OCI-LY7 (cell line): ENCODE measurements around the gene CHD8. TPM values are rescaled to one million over a fixed set of nuclear protein-coding genes. Genes with fewer than 3 reads are reported as not detected.

ENCODE experiments used
- BruUV-seq: library from RNA; stranded (reverse); fragments of 400-500 nt; replicated peaks from 2 replicates; lab custom pipeline; 2021; lab: Mats Ljungman, UMichigan
- CTCF ChIA-PET: fragments of 300-600 bp; sonication (Branson Sonifier 250); formaldehyde crosslinking; loops from one replicate; lab custom pipeline; 2022; ENCODE audit warnings: antibody characterized with exemption; ENCODE audit not compliant: unreplicated experiment; lab: Charles Lee
- POLR2A ChIA-PET: fragments of 300-600 bp; sonication (Branson Sonifier 250); formaldehyde crosslinking; loops from one replicate; lab custom pipeline; 2022; ENCODE audit warnings: antibody characterized with exemption; lab: Charles Lee
- DNase-seq: peaks from one replicate; pipeline ENCODE4 v3.0.0-alpha.2; 2015; ENCODE audit warnings: low spot score
- H2AFZ ChIP-seq: fragments of 200-600 bp; sonication (generic), shearing (Covaris generic); 2 replicates; pipeline ENCODE4 v1.6.1; 2014; ENCODE audit warnings: mild to moderate bottlenecking, antibody characterized with exemption, low read length, moderate library complexity
- H3K27ac ChIP-seq: fragments of 200-600 bp; sonication (generic); 2 replicates; pipeline ENCODE4 v1.5.1; 2014; ENCODE audit warnings: mixed run types, low read depth, mild to moderate bottlenecking, moderate library complexity, low read length, inconsistent platforms; ENCODE audit not compliant: poor library complexity, severe bottlenecking
- H3K36me3 ChIP-seq: fragments of 200-600 bp; sonication (generic); 2 replicates; pipeline ENCODE4 v1.6.1; 2014; ENCODE audit warnings: mild to moderate bottlenecking, antibody characterized with exemption, low read length, moderate library complexity, mixed read lengths; ENCODE audit not compliant: insufficient read depth
- H3K4me1 ChIP-seq: fragments of 200-600 bp; sonication (generic); 2 replicates; pipeline ENCODE4 v1.5.1; 2014; ENCODE audit warnings: mild to moderate bottlenecking, low read length; ENCODE audit not compliant: insufficient read depth, poor library complexity, severe bottlenecking
- H3K4me2 ChIP-seq: fragments of 200-600 bp; sonication (generic); 2 replicates; pipeline ENCODE4 v1.6.1; 2014; ENCODE audit warnings: mild to moderate bottlenecking, low read length
- H3K4me3 ChIP-seq: fragments of 200-600 bp; sonication (generic); 2 replicates; pipeline ENCODE4 v1.5.1; 2014; ENCODE audit warnings: mild to moderate bottlenecking, low read depth, low read length; ENCODE audit not compliant: poor library complexity, severe bottlenecking
- H3K79me2 ChIP-seq: fragments of 200-600 bp; sonication (generic); 2 replicates; pipeline ENCODE4 v1.6.1; 2016; ENCODE audit warnings: low read depth, mild to moderate bottlenecking, low read length, moderate library complexity, mixed read lengths; ENCODE audit not compliant: insufficient read depth
- H3K9me2 ChIP-seq: fragments of 200-600 bp; sonication (generic); 2 replicates; pipeline ENCODE4 v1.6.1; 2016; ENCODE audit warnings: mild to moderate bottlenecking, low read length, mixed read lengths; ENCODE audit not compliant: insufficient read depth
- H3K9me3 ChIP-seq: fragments of 200-600 bp; sonication (generic); 2 replicates; pipeline ENCODE4 v1.6.1; 2014; ENCODE audit warnings: mild to moderate bottlenecking, mixed run types, low read length, mixed read lengths
- H4K20me1 ChIP-seq: fragments of 200-600 bp; sonication (generic); 2 replicates; pipeline ENCODE4 v1.6.1; 2014; ENCODE audit warnings: mild to moderate bottlenecking, antibody characterized with exemption, low read length, moderate library complexity, mixed read lengths; ENCODE audit not compliant: insufficient read depth
- CTCF ChIP-seq: fragments of 200-600 bp; sonication (generic); conservative IDR thresholded peaks from 2 replicates; pipeline ENCODE4 v1.5.1; 2014; ENCODE audit warnings: mild to moderate bottlenecking, antibody characterized with exemption, low read length, moderate library complexity, mixed read lengths
- EZH2phosphoT487 ChIP-seq: fragments of 200-600 bp; sonication (generic); IDR thresholded peaks from 2 replicates; pipeline ENCODE4 v1.6.1; 2018; ENCODE audit warnings: low read depth, borderline replicate concordance, mild to moderate bottlenecking, mixed run types, antibody characterized with exemption, low read length, moderate library complexity, mixed read lengths
- intact Hi-C: fragments of 100-400 bp; cut with micrococcal nuclease; formaldehyde crosslinking; loops from one replicate; pipeline ENCODE4 v1.10.0; 2022; ENCODE audit not compliant: unreplicated experiment
- total RNA-seq, 2 experiments: library from RNA; depleted of rRNA in 1 of 2; stranded (reverse); fragments of >200 nt in 1 of 2; shearing (Covaris generic) in 1 of 2; gene quantifications; 2 replicates each; pipeline ENCODE4 v1.2.3, GENCODE V29; 2014 to 2022

CHD8 gene
- total RNA-seq, 2 experiments from 2014 or later: 64.1 to 115 TPM

GRCh38 chr14:21475767-21476522, 20.0 kb upstream of the CHD8 start:
- Histone ChIP-seq H3K9me2 (no peaks in the 10 kb centered on the region), H3K79me2 (peaks cover 43% of the 10 kb centered on the region), H3K9me3 (no peaks in the 10 kb centered on the region), H3K4me2 (peak overlapping the region; percentile 86), H3K4me1 (peaks cover 16% of the 10 kb centered on the region), H3K27ac (peak overlapping the region; percentile 58), H3K4me3 (peak overlapping the region; percentile 93), H2AFZ (peak overlapping the region; percentile 84), H3K36me3 (peaks cover 26% of the 10 kb centered on the region), H4K20me1 (no peaks in the 10 kb centered on the region)
- no peak for TF ChIP-seq EZH2phosphoT487
- no peak for TF ChIP-seq CTCF
- BruUV-seq: TSS peak; percentile 78
- CTCF ChIA-PET: interaction anchor here (0.6 kb wide), 2 partner anchors 11 to 35 kb away, joined by 3 read pairs; partner anchors contain the start of gene METTL3
- no peak for DNase-seq
- intact Hi-C loops: no loop called here
- POLR2A ChIA-PET: interaction anchor here (0.6 to 3.8 kb wide), 7 partner anchors 10 to 93 kb away, joined by 3 to 31 read pairs (median 6); partner anchors contain the start of genes CHD8 and SALL2

DNA sequence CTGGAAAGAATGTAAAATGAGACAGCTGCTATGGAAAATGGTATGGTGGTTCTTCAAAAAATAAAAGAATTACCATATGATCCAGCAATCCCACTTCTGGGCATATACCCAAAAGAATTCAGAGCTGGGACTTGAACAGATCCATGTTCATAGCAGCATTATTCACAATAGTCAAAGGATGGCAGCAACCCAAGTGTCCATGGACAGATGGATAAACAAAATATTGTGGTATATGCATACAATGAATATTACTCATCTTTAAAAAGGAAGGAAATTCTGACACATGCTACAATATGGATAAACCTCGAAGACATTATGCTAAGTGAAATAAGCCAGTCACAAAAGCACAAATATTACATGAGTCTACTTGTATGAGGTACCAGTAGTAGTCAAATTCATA, 11.7 kb upstream of the CHD8 start:
- Histone ChIP-seq H3K79me2 (no peaks in the 10 kb centered on the region), H3K4me2 (no peak overlapping the region), H4K20me1 (no peaks in the 10 kb centered on the region), H3K9me2 (no peaks in the 10 kb centered on the region), H3K9me3 (no peaks in the 10 kb centered on the region), H3K36me3 (peaks cover 48% of the 10 kb centered on the region), H3K27ac (no peak overlapping the region), H3K4me3 (no peak overlapping the region), H2AFZ (no peak overlapping the region), H3K4me1 (no peaks in the 10 kb centered on the region)
- ChIA-PET POLR2A (no interaction called here), CTCF (no interaction called here)
- DNase-seq: no peak
- intact Hi-C loops: no loop called here
- no TSS peak for BruUV-seq
- TF ChIP-seq CTCF (no peak), EZH2phosphoT487 (no peak)

- no TSS peak for BruUV-seq
- peaks cover 18% of the 10 kb centered on the region for H3K4me1 ChIP-seq
- H3K4me2 ChIP-seq: peak overlapping the region; percentile 88
- H3K27ac ChIP-seq: peak overlapping the region; percentile 73
- TF ChIP-seq CTCF: no peak
- no peak for TF ChIP-seq EZH2phosphoT487
- H4K20me1 ChIP-seq: peaks cover 12% of the 10 kb centered on the region; the same call in 1 of the 2 replicates
- CTCF ChIA-PET: interaction anchor here (0.6 to 1.7 kb wide), 6 partner anchors 11 to 352 kb away, joined by 3 to 5 read pairs (median 4); no protein-coding TSS in a partner anchor
- POLR2A ChIA-PET: interaction anchor here (0.9 to 4.1 kb wide), 11 partner anchors 9 to 186 kb away, joined by 3 to 35 read pairs (median 4); partner anchors contain the start of genes RAB2B, SALL2 and TOX4
- H2AFZ ChIP-seq: peak overlapping the region; percentile 70; the same call in 1 of the 2 replicates
- no peaks in the 10 kb centered on the region for H3K9me3 ChIP-seq
- intact Hi-C loops: no loop called here
- peaks cover 38% of the 10 kb centered on the region for H3K36me3 ChIP-seq
- H3K79me2 ChIP-seq: peaks cover 52% of the 10 kb centered on the region
- peak overlapping the region; percentile 91 for H3K4me3 ChIP-seq
- H3K9me2 ChIP-seq: no peaks in the 10 kb centered on the region
- no peak for DNase-seq
Measured at GRCh38 chr14:21455592-21455911, 371 bp downstream of the CHD8 start.
